IMR-90 (cell line): Measurements from ENCODE around the gene FHDC1. TPM values are rescaled to one million over a fixed set of nuclear protein-coding genes. Genes with fewer than 3 reads are reported as not detected.

ENCODE experiments used
- ATAC-seq: fragments of 200-7000 bp; cut with Tn5 transposase; 2 replicates; pipeline ENCODE4 v1.9.1; 2020; ENCODE audit warnings: low read depth, mild to moderate bottlenecking, moderate library complexity
- BruUV-seq: library from RNA; stranded (reverse); fragments of 400-500 nt; replicated peaks from 2 replicates; lab custom pipeline; 2021; lab: Mats Ljungman, UMichigan
- CTCF ChIA-PET: fragments of 300-600 bp; formaldehyde crosslinking; extraction: SDS; loops from one replicate; lab custom pipeline; 2021; ENCODE audit warnings: antibody characterized with exemption; lab: Yijun Ruan, JAX
- POLR2A ChIA-PET: fragments of 300-600 bp; sonication (Branson Sonifier 250); formaldehyde crosslinking; loops from one replicate; lab custom pipeline; 2022; ENCODE audit warnings: antibody characterized with exemption; ENCODE audit not compliant: unreplicated experiment; lab: Charles Lee
- DNase-seq: peaks from one replicate; pipeline ENCODE4 v3.0.0; 2013
- H2AFZ ChIP-seq: replicated peaks from 2 replicates; pipeline ENCODE3; 2013; ENCODE audit warnings: low read length, mild to moderate bottlenecking; ENCODE audit not compliant: poor library complexity
- H2AK5ac ChIP-seq: 2 replicates; pipeline ENCODE4 v1.6.1; 2013; ENCODE audit warnings: low read depth, low read length, inconsistent platforms
- H2AK9ac ChIP-seq: replicated peaks from 2 replicates; pipeline ENCODE3; 2013; ENCODE audit warnings: mild to moderate bottlenecking, low read depth, low read length, moderate library complexity; ENCODE audit not compliant: poor library complexity
- H2BK120ac ChIP-seq: 2 replicates; pipeline ENCODE4 v1.6.1; 2013; ENCODE audit warnings: low read depth, low read length, inconsistent platforms
- H2BK15ac ChIP-seq: 3 replicates; pipeline ENCODE4 v1.6.1; 2013; ENCODE audit warnings: low read depth, low read length, inconsistent platforms
- H2BK20ac ChIP-seq: 2 replicates; pipeline ENCODE4 v1.6.1; 2013; ENCODE audit warnings: low read depth, mild to moderate bottlenecking, inconsistent platforms, low read length, moderate library complexity
- H2BK5ac ChIP-seq: 2 replicates; pipeline ENCODE4 v1.6.1; 2013; ENCODE audit warnings: mild to moderate bottlenecking, low read depth, low read length, inconsistent platforms; ENCODE audit not compliant: poor library complexity, severe bottlenecking
- H3K14ac ChIP-seq: replicated peaks from 2 replicates; pipeline ENCODE4 v1.6.1; 2013; ENCODE audit warnings: low read depth, low read length, inconsistent platforms
- H3K18ac ChIP-seq: 2 replicates; pipeline ENCODE4 v1.6.1; 2013; ENCODE audit warnings: low read depth, low read length, control low read depth
- H3K23ac ChIP-seq: 2 replicates; pipeline ENCODE4 v1.6.1; 2013; ENCODE audit warnings: low read depth, low read length, inconsistent platforms
- H3K27ac ChIP-seq: 2 replicates; pipeline ENCODE4 v1.5.1; 2013; ENCODE audit warnings: mild to moderate bottlenecking, control low read depth, low read length; ENCODE audit not compliant: insufficient read depth
- H3K27me3 ChIP-seq: 2 replicates; pipeline ENCODE4 v1.6.1; 2013; ENCODE audit warnings: low read length; ENCODE audit not compliant: control insufficient read depth, insufficient read depth
- H3K36me3 ChIP-seq: 2 replicates; pipeline ENCODE4 v1.6.1; 2013; ENCODE audit warnings: low read length, mixed read lengths; ENCODE audit not compliant: control insufficient read depth, insufficient read depth
- H3K4ac ChIP-seq: 2 replicates; pipeline ENCODE4 v1.6.1; 2013; ENCODE audit warnings: low read depth, low read length, inconsistent platforms
- H3K4me1 ChIP-seq: 2 replicates; pipeline ENCODE4 v1.6.1; 2013; ENCODE audit warnings: low read length, mixed read lengths; ENCODE audit not compliant: control insufficient read depth, insufficient read depth
- H3K4me2 ChIP-seq: 2 replicates; pipeline ENCODE4 v1.6.1; 2013; ENCODE audit warnings: low read depth, mild to moderate bottlenecking, control low read depth, low read length, moderate library complexity
- H3K4me3 ChIP-seq: 2 replicates; pipeline ENCODE4 v1.5.1; 2013; ENCODE audit warnings: low read depth, mild to moderate bottlenecking, control low read depth, low read length, moderate library complexity; ENCODE audit not compliant: insufficient read depth
- H3K56ac ChIP-seq: 2 replicates; pipeline ENCODE4 v1.6.1; 2013; ENCODE audit warnings: low read length, inconsistent platforms; ENCODE audit not compliant: insufficient read depth; ENCODE audit errors: extremely low read depth
- H3K79me1 ChIP-seq, 2 experiments: 2 replicates each; pipeline ENCODE4 v1.6.1; 2013; ENCODE audit warnings: low read length in 2 of 2, inconsistent platforms in 1 of 2, low read depth in 1 of 2
- H3K9ac ChIP-seq: 2 replicates; pipeline ENCODE4 v1.6.1; 2013; ENCODE audit warnings: low read depth, low read length, control low read depth
- H3K9me1 ChIP-seq: 2 replicates; pipeline ENCODE4 v1.6.1; 2013; ENCODE audit warnings: low read length, inconsistent platforms; ENCODE audit not compliant: insufficient read depth
- H3K9me3 ChIP-seq: 2 replicates; pipeline ENCODE4 v1.6.1; 2013; ENCODE audit warnings: low read length; ENCODE audit not compliant: control insufficient read depth, insufficient read depth
- H4K20me1 ChIP-seq: 2 replicates; pipeline ENCODE4 v1.6.1; 2013; ENCODE audit warnings: low read length, inconsistent platforms; ENCODE audit not compliant: insufficient read depth
- H4K5ac ChIP-seq: 2 replicates; pipeline ENCODE4 v1.6.1; 2013; ENCODE audit warnings: mild to moderate bottlenecking, low read depth, low read length, control low read depth
- H4K8ac ChIP-seq, 2 experiments: 2 replicates each; pipeline ENCODE4 v1.6.1; 2013; ENCODE audit warnings: low read depth in 2 of 2, low read length in 2 of 2, control low read depth in 1 of 2, inconsistent platforms in 1 of 2
- H4K91ac ChIP-seq: 2 replicates; pipeline ENCODE4 v1.6.1; 2013; ENCODE audit warnings: low read depth, low read length, inconsistent platforms; ENCODE audit not compliant: insufficient read depth
- BHLHE40 ChIP-seq: fragments of 150-350 bp; IDR thresholded peaks from 2 replicates; pipeline ENCODE4 v1.6.1; 2016; ENCODE audit warnings: mild to moderate bottlenecking, low read depth, low read length
- CEBPB ChIP-seq: IDR thresholded peaks from 2 replicates; pipeline ENCODE4 v1.6.1; 2012; ENCODE audit warnings: low read depth, low read length, improper control_type of control experiment
- CHD1 ChIP-seq: IDR thresholded peaks from 2 replicates; pipeline ENCODE4 v1.6.1; 2012; ENCODE audit warnings: low read depth, low read length, improper control_type of control experiment
- FOS ChIP-seq: fragments of 150-350 bp; IDR thresholded peaks from 2 replicates; pipeline ENCODE4 v1.6.1; 2016; ENCODE audit warnings: low read depth, low read length
- MAFK ChIP-seq: IDR thresholded peaks from 2 replicates; pipeline ENCODE4 v1.6.1; 2012; ENCODE audit warnings: low read depth, low read length, improper control_type of control experiment
- MAZ ChIP-seq: IDR thresholded peaks from 2 replicates; pipeline ENCODE4 v1.6.1; 2012; ENCODE audit warnings: low read depth, mild to moderate bottlenecking, low read length, improper control_type of control experiment, moderate library complexity, borderline replicate concordance
- NFE2L2 ChIP-seq: fragments of 150-350 bp; IDR thresholded peaks from 2 replicates; pipeline ENCODE4 v1.6.1; 2016; ENCODE audit warnings: low read depth, mild to moderate bottlenecking, low read length
- POLR2A ChIP-seq: IDR thresholded peaks from 2 replicates; pipeline ENCODE4 v1.6.1; 2012; ENCODE audit warnings: mild to moderate bottlenecking, low read depth, low read length
- RAD21 ChIP-seq: IDR thresholded peaks from 2 replicates; pipeline ENCODE4 v1.6.1; 2012; ENCODE audit warnings: low read length, improper control_type of control experiment
- RCOR1 ChIP-seq: IDR thresholded peaks from 2 replicates; pipeline ENCODE4 v1.6.1; 2012; ENCODE audit warnings: mild to moderate bottlenecking, low read length, improper control_type of control experiment; ENCODE audit not compliant: insufficient replicate concordance
- RFX5 ChIP-seq: IDR thresholded peaks from 2 replicates; pipeline ENCODE4 v1.8.0; 2012; ENCODE audit warnings: low read depth, mild to moderate bottlenecking, low read length, moderate library complexity
- SMC3 ChIP-seq: fragments of 150-350 bp; IDR thresholded peaks from 2 replicates; pipeline ENCODE4 v1.6.1; 2016; ENCODE audit warnings: low read depth, mild to moderate bottlenecking, antibody characterized with exemption, low read length, moderate library complexity
- WGBS, 2 experiments: methylation state at CpG; one replicate each; pipeline versions ENCODE4 v1.1.5 to v1.1.7; 2013; ENCODE audit warnings: missing lambda C conversion rate in 2 of 2; ENCODE audit not compliant: insufficient read length in 1 of 2; ENCODE audit errors: extremely low coverage in 2 of 2; 5-methylcytosine and 5-hydroxymethylcytosine counted together
- dilution Hi-C: fragments of 300-500 bp; cut with HindIII; formaldehyde crosslinking; loops from one replicate; pipeline ENCODE4 v1.14.3; 2018; ENCODE audit warnings: low sequenced_read_pairs; ENCODE audit not compliant: unreplicated experiment
- in situ Hi-C: fragments of 300-500 bp; cut with MboI; formaldehyde crosslinking; loops from 3 replicates; pipeline ENCODE4 v1.14.3; 2019; ENCODE audit warnings: low sequenced_read_pairs, inconsistent platforms, mixed read lengths
- intact Hi-C: fragments of 100-400 bp; cut with micrococcal nuclease; formaldehyde crosslinking; loops from 2 replicates; pipeline ENCODE4 v1.10.0; 2022
- polyA plus RNA-seq, 3 experiments: library from polyadenylated mRNA; depleted of rRNA; stranded (reverse); fragments of >200 nt; gene quantifications; 2 replicates each; pipeline ENCODE4 v1.2.3, GENCODE V29; 2012; ENCODE audit warnings: low replicate concordance in 1 of 3
- total RNA-seq: library from RNA; depleted of rRNA; stranded (reverse); fragments of >200 nt; gene quantifications from 2 replicates; pipeline ENCODE4 v1.2.3, GENCODE V29; 2012
- TF ChIP-seq, protein P1 (sequence below): fragments of 150-350 bp; IDR thresholded peaks from 2 replicates; pipeline ENCODE4 v1.6.1; 2016; ENCODE audit warnings: low read depth, mild to moderate bottlenecking, low read length, moderate library complexity, borderline replicate concordance
- TF ChIP-seq, protein P2 (sequence below): fragments of 150-350 bp; IDR thresholded peaks from 2 replicates; pipeline ENCODE4 v1.6.1; 2017; ENCODE audit warnings: mild to moderate bottlenecking, antibody characterized with exemption, low read length, low read depth

Gene FHDC1
- total and polyA plus RNA-seq, 2 of the 4 experiments (the other 2 are of a cell fraction), result under 0.01 to 0.09 TPM

DNA sequence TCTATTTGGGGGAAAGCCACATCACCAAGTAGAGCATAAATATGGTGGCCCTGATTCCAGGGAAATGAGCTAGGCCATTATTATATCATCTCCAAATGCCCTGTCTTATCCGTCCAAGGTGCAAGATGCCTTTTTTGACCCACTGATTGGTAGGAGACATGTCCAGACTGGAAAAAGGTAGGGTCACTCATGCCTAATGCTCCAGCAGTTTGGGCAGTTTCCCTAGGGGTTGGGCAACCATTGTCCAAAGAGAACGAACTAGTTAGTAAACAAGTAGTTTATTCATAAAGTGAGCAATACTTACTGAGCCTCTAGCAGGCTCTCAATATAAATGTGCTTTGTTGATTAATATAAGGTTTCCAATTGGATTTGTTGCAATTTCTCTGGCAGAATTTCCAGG, 6.2 kb downstream of the FHDC1 start:
- Histone ChIP-seq H4K5ac (no peak overlapping the region), H2AK9ac (no peak overlapping the region), H3K9ac (no peak overlapping the region), H3K23ac (no peak overlapping the region), H4K8ac (no peak overlapping the region), H3K4me3 (no peak overlapping the region), H2BK20ac (no peak overlapping the region), H3K27me3 (peaks cover 37% of the 10 kb centered on the region), H3K56ac (no peak overlapping the region), H3K4ac (no peak overlapping the region), H2BK15ac (no peak overlapping the region), H2BK120ac (no peak overlapping the region), H3K4me1 (no peaks in the 10 kb centered on the region), H2BK5ac (no peak overlapping the region), H2AFZ (no peak overlapping the region), H3K18ac (no peak overlapping the region), H4K91ac (no peak overlapping the region), H3K79me1 (no peaks in the 10 kb centered on the region), H3K14ac (no peak overlapping the region), H2AK5ac (no peak overlapping the region), H3K9me3 (0 out of 2 replicates have a peak, but pooled peaks cover 2% of the 10 kb centered on the region), H3K4me2 (no peak overlapping the region), H3K27ac (no peak overlapping the region), H3K36me3 (no peaks in the 10 kb centered on the region), H3K9me1 (no peaks in the 10 kb centered on the region), H4K20me1 (no peaks in the 10 kb centered on the region)
- intact Hi-C loops (loop anchor here (5.0 kb wide), 1 partner anchor 135 kb away; no protein-coding TSS in a partner anchor), dilution Hi-C loops (no loop called here), in situ Hi-C loops (no loop called here)
- ChIA-PET CTCF (no interaction called here), POLR2A (no interaction called here)
- WGBS, 2 experiments, result no CpG with 5 or more reads among the region's 2 CpGs
- DNase-seq (no peak), ATAC-seq (no peak)
- no peak for TF ChIP-seq RCOR1
- no peak for TF ChIP-seq MAFK
- TF ChIP-seq MAZ, result no peak
- TF ChIP-seq CEBPB, result no peak
- TF ChIP-seq RFX5, result no peak
- TF ChIP-seq, protein P1, sequence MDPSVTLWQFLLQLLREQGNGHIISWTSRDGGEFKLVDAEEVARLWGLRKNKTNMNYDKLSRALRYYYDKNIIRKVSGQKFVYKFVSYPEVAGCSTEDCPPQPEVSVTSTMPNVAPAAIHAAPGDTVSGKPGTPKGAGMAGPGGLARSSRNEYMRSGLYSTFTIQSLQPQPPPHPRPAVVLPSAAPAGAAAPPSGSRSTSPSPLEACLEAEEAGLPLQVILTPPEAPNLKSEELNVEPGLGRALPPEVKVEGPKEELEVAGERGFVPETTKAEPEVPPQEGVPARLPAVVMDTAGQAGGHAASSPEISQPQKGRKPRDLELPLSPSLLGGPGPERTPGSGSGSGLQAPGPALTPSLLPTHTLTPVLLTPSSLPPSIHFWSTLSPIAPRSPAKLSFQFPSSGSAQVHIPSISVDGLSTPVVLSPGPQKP, result no peak
- TF ChIP-seq, protein P2, sequence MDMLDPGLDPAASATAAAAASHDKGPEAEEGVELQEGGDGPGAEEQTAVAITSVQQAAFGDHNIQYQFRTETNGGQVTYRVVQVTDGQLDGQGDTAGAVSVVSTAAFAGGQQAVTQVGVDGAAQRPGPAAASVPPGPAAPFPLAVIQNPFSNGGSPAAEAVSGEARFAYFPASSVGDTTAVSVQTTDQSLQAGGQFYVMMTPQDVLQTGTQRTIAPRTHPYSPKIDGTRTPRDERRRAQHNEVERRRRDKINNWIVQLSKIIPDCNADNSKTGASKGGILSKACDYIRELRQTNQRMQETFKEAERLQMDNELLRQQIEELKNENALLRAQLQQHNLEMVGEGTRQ, result no peak
- no peak for TF ChIP-seq RAD21
- no peak for TF ChIP-seq BHLHE40
- no peak for TF ChIP-seq FOS
- TF ChIP-seq POLR2A, result no peak
- TF ChIP-seq NFE2L2, result no peak
- no peak for TF ChIP-seq SMC3
- no peak for TF ChIP-seq CHD1
- no TSS peak for BruUV-seq
